HG03558 (cell line): ENCODE results near the gene LDLRAD3.
"Not testable (repeated sequence)": the region's sequence is repeated elsewhere in the genome, so short reads cannot be mapped to it uniquely, and the experiment has no call there.

Source experiments
- ATAC-seq: cut with Tn5 transposase; IDR thresholded peaks from one replicate; pipeline ENCODE4 v1.9.1; 2021; ENCODE audit warnings: moderate number of reproducible peaks; ENCODE audit not compliant: unreplicated experiment; ENCODE audit errors: extremely low read depth

LDLRAD3 gene

GRCh38 chr11:35943713-35944502 is at the start of gene LDLRAD3:
LDLRAD3 (plus strand) TSS chr11:35944062; CDS start chr11:35944099, 37 bp downstream.
- no peak for ATAC-seq

DNA sequence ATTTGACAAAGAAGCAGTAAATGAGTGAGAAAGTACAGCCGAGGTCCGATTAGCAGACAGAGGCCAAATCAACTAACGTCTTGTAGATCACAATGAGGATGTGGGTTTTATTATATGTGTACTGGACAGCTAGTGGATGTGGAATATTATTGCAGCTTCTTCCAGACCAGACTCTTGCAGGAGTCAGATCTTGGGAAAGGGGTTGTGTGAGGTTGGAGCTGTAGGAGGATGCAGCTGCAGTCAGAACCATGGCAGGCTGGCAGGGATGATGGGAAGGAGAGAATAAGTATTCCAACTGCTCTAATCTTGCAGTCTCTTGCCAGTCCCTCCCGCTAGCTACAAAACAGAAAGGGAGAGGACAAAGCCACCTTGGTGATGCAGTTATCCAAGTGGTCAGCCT is 46.8 kb upstream of the LDLRAD3 start:
- ATAC-seq: no peak

- no peak for ATAC-seq
Observed at GRCh38 chr11:35902961-35903360, 40.9 kb upstream of the LDLRAD3 start.

GRCh38 chr11:35905646-35906276 is 38.1 kb upstream of the LDLRAD3 start:
- ATAC-seq: no peak

DNA sequence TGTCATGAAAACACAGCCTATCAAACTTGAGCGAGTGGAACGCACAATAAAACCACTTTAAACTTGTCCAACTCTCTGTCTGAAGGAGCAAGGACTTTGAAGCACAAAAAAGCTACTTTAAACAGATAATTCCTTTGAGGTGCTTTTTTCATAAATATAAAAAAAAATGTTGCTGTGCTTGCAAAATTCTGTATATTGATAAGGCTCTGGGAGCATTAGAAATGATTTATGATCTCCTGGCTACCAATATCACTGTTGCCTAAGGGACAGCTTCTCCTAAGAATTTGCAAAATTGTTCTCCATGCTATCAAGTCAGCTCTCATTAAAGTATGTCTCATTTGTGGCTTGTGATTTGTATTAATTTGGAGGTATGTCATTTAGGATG is 37.6 kb upstream of the LDLRAD3 start:
- no peak for ATAC-seq

DNA sequence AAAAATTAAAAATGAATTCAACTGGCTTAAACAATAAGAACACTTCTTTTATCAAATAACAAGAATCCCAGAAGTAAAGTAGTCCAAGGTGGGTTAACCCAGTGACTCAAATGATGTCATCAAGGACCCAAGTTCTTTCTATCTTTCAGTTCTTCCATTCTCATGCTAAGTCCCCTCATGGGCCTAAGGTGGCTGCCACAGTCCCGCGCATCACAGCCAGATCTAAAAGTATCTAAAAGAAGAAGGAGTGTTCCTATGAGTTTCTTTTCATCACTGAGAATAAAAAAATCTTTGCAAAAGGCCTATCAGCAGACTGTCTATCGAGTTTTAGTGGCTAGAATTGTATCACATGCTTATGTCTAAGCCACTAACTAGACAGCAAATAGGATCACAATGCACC is 37.2 kb upstream of the LDLRAD3 start:
- no peak for ATAC-seq

DNA sequence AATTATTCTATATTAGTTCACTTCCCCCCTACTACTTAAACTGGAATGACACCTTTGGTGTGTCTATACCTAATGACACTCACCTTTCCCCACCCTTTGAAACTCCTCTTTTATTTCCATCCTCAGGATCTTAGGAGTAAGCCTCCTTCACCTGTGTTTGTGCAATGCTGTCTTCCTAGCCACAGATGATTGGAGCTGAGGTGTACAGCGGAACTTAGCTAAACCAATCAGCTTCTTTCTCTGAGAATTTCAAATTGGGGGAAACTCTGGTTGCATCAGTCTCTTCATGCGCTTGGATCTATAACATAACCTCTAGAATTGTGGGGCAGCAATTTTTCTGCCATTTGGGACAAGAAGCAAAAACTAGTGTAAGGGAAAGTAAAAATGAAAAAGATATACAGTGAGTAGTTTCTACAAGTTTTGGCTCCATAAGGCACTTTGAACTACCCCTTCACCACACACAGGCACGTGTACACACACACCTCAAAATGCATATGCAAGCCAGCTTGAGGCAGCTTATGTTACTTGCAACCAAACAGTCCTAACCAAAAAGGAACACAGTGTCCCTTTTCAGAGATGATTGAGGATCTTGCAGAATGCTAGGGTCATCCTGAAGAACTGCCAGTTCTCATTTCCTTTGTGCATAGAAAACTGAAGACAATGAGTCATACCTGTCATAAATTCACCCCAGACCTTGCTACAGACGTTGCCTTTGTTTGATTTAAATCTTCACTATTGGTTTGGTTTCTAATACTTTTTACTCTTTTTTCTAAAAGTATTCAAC is 36.0 kb upstream of the LDLRAD3 start:
- ATAC-seq: peak; percentile 54

GRCh38 chr11:35908432-35908771 is 35.5 kb upstream of the LDLRAD3 start:
- not testable (repeated sequence) for ATAC-seq

GRCh38 chr11:35909511-35910265 is 34.2 kb upstream of the LDLRAD3 start:
- ATAC-seq: no peak

DNA sequence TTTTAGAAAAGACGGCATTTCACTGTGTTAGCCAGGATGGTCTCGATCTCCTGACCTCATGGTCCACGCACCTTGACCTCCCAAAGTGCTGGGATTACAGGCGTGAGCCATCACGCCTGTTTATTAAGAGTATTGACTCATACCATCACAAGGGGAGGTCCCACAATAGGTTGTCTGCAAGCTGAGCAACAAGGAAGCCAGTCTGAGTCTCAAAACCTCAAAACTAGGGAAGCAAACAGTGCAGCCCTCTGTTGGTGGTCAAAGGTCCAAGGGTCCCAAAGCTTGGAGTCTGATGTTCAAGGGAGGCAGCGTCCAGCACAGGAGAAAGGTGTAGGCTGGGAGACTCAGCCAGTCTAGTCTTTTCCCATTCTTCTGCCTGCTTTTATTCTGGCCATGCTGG is 32.8 kb upstream of the LDLRAD3 start:
- no peak for ATAC-seq

DNA sequence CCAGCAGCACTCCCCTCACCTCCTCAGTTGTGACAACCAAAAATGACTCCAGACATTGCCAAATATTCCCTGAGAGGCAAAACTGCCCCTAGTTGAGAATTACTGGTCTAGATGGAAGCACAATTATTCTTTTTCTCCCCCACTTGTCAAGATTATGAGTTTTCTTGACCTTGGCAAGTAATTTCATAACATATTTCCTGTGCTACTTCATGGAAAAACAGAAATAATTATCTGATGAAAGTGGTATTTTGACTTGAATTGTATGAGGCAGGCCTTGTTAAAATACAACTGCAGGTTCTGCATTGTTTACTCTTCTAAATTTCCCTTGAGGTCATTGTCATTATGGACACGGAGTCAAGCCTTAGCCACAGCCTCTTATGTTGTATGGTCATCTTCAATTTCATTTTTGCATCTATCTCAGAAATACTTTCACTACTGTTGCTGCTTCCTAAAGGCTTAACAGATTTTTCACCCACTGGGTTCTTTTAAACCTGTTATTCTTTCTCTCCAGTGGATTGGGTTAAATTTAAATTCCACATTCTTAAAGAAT is 32.2 kb upstream of the LDLRAD3 start:
- no peak for ATAC-seq

DNA sequence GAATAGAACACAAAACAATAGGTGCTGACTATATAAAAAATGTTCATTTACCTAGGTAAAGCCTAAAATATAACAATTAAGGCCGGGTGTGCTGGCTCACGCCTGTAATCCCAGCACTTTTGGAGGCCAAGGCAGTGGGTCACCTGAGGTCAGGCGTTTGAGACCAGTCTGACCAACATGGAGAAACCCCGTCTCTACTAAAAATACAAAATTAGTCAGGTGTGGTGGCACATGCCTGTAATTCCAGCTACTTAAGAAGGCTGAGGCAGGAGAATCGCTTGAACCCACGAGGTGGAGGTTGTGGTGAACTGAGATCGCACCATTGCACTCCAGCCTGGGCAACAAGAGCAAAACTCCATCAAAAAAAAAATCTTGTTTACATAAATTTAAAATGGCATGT is 31.4 kb upstream of the LDLRAD3 start:
- ATAC-seq: not testable (repeated sequence)

DNA sequence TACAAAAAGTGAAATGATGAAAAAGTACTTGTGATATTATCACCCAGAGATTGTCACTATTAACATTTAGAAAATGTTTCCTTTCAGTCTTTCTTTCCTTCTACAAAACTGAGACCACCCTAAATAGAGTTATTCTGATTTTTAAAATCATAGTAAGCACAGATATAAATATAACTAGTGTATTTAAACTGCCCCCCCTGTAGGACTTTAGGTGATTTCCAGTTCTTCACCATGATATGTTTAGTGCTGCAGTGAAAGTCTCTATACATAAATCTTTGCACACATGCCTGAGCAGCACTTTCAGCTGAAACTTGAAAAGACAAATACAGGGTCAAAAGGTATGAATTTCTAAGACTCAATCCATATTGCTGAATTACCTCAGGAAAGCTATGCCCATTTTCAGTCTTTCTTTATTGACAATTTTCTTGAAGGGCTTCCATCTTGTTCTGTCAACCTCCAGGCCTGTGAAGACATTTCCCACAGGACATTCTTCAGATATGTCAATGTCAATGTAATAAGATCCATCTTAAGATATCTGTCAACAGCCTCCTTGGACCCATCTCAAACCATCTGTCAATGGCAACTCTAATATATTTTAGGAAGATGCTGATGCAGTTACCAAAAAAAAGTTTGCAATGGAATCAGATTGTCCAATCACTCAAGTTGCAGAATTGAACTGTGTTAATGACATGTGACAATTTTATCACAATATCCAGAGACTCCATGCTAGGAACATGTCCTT is 30.8 kb upstream of the LDLRAD3 start:
- no peak for ATAC-seq

GRCh38 chr11:35914816-35915215 is 29.0 kb upstream of the LDLRAD3 start:
- no peak for ATAC-seq

- no peak for ATAC-seq
Observed at GRCh38 chr11:35916270-35916669, 27.6 kb upstream of the LDLRAD3 start.

DNA sequence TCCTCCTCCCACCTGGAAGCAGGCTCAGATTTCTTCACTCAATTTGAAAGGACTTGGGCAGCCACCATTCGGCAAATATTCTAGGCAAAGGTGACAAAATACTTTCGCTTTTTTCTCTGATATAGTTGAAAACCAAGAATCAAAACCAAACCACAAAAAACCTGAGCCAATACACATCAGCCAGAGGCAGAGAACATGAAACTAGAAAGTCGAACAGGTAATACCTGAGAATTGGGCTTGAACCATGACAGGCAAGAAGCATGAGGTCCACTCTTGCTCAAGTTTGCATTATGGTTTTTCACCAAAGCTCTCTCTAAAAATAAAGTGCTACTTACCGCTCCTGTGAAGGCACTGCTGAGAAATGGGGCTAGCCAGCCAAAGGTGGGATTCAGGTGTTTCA is 26.2 kb upstream of the LDLRAD3 start:
- ATAC-seq: no peak

GRCh38 chr11:35918716-35919115 is 25.1 kb upstream of the LDLRAD3 start:
- no peak for ATAC-seq

DNA sequence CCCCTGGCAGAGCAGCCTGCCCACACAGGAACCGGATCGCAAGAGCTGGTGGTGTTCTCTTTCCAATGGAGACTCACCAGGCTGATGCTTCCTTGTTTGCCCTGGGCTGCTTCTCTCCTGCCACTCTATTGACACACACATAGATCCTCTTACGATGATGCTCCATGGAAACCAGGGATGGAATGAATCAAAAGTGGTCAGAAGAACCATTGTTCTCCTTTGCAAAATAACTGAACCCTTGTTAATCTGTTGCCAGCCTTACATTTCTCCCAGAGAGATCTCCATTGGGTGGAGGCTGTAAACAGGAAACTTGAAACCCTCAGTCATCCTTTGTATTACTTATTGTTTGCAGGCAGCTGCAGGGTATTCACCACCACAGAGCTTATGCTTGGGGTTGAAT is 24.6 kb upstream of the LDLRAD3 start:
- no peak for ATAC-seq

GRCh38 chr11:35923452-35923851 is 20.4 kb upstream of the LDLRAD3 start:
- ATAC-seq: no peak

DNA sequence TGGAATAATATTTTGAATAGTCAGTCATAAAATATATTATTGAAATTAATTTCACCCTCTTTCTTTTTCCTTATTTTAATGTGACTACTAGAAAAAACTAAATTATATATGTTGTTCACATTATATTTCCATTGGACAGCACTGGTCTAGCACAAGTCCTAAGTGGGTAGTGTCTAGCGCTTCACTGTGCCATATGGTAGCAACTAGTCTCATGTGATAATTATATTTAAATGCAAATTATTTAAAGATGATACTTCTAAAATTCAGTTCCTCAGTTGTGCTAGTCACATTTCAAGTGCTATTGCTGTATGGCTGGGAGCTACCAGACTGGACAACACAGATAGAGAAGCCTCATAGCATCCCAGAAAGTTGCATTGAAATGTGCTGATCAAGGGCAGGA is 19.1 kb upstream of the LDLRAD3 start:
- no peak for ATAC-seq
